ENCODE results near the gene SECISBP2L.

Gene SECISBP2L

DNA sequence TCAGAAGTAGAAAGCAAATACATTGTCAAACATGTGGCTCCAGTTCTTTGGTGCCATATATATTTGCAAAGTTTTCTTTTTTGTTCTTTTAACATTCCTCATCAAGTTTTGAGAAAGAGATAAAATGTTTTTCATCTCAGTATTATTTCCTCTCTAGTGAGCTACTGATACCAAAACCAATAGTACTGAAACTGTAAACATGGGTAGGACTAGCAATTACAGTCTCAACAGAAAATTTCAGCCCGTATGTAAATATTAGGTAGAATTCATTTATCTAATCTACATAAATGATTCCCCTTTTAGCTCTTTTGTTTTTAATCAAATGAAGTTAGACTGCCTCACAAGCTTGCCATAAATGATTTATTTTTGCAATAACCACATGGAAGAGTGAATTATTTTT is 21.4 kb downstream of the SECISBP2L start:
- no peak overlapping the region for H3K4me3 ChIP-seq (ENCODE audit: low read length)
- DNase-seq (ENCODE audit: low read depth, low spot score): no peak

DNA sequence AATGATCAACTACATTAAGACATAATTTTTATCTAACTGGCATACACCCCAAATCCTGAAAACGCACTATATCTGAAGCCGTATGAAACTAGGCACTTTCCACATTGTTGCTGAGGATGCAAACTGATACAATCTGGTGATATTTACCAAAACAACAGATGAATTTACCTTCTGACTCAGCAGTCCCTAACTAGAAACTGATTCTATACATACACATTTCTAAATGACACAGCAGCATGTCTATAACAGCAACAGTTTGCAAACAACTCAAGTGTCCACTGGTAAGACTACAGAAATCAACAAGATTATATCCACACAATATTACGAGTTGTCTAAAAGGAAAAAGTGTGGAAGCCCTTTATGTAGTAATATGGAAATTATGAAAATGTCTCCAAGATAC is 22.9 kb downstream of the SECISBP2L start:
- DNase-seq (ENCODE audit: low read depth, low spot score): no peak
- no peak overlapping the region for H3K4me3 ChIP-seq (ENCODE audit: low read length)

DNA sequence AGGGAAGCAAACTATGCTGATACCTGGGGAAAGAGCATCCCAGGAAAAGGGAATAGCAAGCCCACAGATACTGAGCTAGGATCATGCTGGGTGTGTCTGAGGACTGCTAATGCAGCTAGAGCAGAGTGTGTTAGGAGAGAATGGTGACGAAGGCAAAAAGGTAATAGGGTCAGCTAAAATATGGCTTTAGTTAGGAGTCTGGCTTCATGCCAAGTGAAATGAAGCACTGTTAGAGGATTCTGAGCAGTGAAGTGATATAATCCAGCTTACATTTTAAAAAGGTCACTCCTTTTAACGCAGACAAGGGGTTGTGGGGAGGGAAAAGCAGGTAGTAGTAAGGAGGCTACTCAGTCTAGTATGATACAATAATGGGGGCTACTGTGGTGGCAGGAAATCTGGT is 30.4 kb downstream of the SECISBP2L start:
- DNase-seq (ENCODE audit: low read depth, low spot score): no peak
- no peak overlapping the region for H3K4me3 ChIP-seq (ENCODE audit: low read length)

DNA sequence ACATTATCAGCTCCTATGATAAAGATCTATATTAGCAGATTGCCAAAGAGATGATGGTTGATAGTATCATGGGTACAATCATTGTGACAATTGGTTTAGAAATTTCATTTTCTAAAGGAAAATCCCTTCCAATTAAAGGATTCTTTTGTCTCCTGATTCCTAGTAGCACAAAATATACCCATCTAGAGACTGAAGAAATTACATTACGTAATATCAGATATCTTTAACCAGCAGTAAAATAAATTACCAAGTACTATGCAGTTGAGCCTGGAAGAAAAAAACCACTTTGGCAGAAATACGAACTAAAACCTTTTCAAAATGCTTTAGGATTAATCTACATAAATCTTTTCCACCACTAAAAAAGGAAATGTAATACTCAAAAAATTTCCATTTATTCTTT is 46.9 kb downstream of the SECISBP2L start:
- DNase-seq (ENCODE audit: low read depth, low spot score): no peak
- H3K4me3 ChIP-seq (ENCODE audit: low read length): no peak overlapping the region

DNA sequence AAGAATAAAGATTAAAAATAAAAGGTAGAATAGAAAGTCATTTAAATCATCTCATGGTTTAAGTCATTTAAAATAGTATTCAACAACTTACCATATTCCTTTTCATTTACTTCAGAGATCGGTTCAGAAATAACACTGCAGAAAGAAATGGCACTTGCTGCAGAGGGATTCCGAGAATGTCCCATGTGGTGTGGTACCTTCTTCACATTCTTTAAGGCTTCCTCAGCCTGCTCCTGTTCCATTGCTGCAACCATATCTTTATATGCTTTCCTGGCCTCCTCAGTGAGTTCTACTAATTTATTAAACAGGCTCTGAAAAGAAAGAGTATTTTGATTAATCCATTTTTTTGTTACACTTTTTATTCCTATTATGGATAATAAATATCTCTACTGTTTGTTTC is 50.0 kb downstream of the SECISBP2L start:
- DNase-seq (ENCODE audit: low read depth, low spot score): no peak
- no peak overlapping the region for H3K4me3 ChIP-seq (ENCODE audit: low read length)

DNA sequence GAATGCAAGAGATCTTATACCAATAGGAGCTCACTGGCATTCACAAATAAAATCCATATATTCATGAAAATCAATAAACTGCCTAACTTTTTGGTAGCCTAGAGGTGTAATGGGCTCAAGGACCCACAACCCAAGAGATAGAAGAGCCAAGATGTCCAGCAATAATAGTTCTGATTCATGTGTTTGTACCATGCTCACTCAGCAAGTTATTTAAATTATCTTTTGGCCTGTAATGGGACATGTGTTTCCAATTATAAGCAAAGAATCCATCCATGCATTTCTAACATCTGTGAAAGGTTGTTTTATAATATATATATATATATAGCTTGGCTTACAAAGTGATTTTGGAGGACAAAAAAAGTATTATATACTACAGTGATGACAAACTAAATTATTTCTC is 52.9 kb downstream of the SECISBP2L start:
- DNase-seq (ENCODE audit: low read depth, low spot score): no peak
- H3K4me3 ChIP-seq (ENCODE audit: low read length): no peak overlapping the region

DNA sequence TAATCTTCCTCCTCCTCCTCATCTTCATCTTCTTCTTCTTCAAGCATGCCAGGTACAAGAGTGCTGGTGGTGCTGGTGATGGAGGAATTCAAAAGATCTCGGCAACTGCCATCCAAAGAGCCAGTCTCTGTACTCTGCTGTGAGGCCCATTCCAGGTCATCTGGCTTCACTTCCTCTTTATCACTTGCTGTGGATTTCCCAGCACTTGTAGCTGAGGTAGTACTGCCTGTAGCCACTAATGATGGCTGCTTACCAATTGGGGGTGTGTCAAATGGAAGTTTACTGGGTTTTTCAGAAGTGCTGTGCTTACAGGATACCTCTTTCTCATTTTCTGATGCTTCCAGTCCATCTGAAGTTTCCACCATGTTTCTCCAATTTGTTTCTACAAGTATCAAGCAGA is 53.7 kb downstream of the SECISBP2L start:
- DNase-seq (ENCODE audit: low read depth, low spot score): no peak
- no peak overlapping the region for H3K4me3 ChIP-seq (ENCODE audit: low read length)

DNA sequence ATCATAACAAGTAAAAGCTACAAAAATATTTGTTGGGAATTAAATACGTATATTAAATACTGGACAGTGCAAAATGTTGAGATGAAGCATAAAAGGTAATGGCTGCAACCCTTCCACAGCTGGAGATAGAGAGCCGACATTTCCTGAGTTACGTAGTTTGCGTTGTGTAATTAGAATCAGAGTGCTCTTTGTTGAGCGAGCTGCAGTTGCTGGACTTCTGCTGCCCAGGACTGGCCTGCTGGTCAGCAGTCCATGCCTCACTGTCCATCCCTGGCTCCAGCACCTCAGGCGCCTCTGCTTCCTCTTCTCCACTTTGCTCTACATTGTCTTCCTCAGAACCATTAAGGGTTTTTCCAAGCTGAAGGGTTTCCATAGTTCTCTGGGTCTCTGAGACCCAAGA is 54.1 kb downstream of the SECISBP2L start:
- H3K4me3 ChIP-seq (ENCODE audit: low read length): no peak overlapping the region
- no peak for DNase-seq (ENCODE audit: low read depth, low spot score)

DNA sequence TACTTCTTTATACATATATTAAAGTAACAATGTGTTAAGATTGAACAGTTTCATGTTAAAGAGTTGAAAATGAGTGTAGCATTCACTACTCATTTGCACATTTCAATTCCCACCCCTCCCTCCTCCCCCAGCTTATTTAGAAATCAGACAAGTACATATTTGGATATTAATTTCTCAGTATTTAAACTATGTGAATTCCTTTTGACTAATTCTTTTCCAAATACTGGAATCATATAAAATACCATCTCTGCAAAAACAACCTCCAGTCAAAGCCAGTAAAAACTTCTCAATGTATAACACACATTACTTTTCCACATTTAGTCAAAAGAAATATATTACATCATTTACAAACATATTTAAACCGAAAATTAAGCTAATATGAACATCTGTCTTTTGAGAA is 57.1 kb downstream of the SECISBP2L start:
- DNase-seq (ENCODE audit: low read depth, low spot score): no peak
- H3K4me3 ChIP-seq (ENCODE audit: low read length): no peak overlapping the region

DNA sequence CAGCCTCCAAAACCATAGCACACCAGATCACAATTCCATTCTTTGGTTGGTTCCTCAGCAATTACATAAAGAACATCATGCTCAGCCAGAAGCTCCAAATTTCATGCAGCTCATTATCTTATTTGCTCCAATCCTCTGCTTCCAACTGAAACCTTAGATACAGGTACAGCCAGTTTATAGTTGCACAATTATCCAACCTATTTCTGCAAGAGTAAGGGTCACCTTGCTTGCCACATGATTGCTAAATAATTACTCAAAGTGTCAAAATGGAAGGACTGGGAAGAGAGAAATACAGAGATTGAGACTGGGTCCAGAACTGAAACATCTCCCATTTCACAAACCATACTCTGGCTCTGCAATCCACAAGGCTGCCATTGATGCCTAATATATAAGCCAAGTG is 59.1 kb downstream of the SECISBP2L start:
- H3K4me3 ChIP-seq (ENCODE audit: low read length): no peak overlapping the region
- no peak for DNase-seq (ENCODE audit: low read depth, low spot score)

DNA sequence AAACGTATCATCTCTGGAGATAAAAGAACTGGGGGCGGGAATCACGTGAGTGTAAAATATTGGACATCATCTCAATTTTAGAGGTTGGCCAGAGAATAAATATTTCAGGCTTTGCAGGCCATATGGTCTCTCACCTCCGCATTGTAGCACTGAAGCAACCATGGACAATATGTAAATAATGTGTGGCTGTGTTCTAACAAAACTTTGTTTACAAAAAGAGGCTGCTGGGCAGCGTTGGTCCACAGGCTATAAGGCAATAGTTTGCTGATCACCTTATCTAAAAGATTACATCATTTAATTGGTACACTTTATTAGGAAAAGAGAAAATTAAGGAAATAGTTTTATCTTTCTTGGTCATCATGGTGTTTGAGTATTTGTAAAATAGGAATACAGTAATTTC is 60.0 kb downstream of the SECISBP2L start:
- DNase-seq (ENCODE audit: low read depth, low spot score): no peak
- H3K4me3 ChIP-seq (ENCODE audit: low read length): no peak overlapping the region

DNA sequence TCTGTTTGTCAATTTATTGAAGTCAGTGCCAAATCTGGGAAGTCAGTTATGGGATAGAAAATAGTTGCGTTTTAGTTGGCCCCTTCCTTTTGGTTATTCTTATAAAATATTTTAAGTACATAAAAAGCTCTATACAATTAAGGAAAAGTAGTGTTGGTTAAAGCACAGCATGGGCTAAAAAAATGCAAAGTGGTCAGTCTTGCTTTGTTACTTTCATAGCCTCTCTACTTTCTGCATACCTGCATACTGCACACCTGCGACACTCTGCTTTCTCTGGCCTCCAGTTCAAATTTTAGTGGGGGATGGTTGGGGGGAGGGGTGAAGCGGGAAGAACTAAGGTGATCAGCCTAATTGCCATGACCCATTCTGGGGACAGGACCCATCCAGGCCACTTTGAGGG is 60.7 kb downstream of the SECISBP2L start:
- DNase-seq (ENCODE audit: low read depth, low spot score): no peak
- no peak overlapping the region for H3K4me3 ChIP-seq (ENCODE audit: low read length)

DNA sequence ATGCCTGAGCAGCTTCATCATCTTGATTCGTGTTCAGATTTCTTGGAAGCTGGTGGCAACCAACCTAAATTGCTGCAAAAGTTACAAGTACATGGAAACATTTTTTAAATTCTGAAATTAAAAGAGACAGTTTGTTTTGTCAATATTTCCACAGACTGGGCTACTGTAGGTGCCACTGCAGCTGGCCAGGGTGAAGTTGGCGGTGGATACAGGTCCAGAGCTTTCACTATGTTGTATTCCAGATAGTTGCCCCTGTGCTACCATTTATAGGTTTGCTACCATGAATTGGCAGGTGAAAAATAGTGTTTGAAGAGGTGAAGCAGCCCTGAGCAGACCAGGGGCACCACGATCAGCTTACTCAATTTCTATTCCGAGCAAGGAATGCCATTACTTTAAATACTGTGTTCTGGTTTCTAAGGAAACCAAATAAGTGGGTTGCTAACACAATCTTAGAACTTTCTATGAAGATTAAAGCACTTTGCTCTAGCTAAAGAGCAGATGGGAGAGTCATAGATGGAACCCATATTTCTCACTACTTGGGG is 61.4 kb downstream of the SECISBP2L start:
- no peak overlapping the region for H3K4me3 ChIP-seq (ENCODE audit: low read length)
- no peak for DNase-seq (ENCODE audit: low read depth, low spot score)

DNA sequence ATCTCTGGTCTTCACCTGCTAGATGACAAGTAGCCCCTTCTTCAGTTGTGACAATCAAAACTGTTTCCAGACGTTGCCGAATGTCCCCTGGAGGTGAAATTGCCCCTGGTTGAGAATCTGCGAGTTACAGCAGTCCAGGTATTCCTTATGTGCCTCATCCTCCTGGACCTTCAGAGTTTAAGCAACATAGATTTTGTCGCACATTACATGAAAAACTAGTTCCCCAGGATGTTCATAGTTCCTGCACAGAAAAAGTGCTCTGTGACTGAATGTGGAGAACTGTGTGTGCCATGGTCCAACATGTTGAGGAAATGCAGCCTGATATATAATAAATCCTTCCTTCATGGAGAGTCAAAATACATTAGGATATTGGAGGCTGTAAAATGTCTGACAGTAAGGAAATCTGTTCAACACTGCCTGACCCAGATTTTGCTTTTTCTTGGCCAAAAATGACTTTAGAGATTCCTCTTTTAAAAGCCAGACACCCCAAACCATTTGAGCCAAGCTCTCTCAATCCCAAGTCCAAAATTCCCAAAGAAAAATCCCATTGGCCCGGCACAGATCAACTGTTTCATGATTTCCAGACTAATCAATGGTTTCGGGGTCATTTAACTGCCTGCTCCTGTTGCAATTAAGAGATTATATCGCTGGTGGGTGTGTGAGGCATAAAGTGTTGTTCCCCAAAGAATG is 62.1 kb downstream of the SECISBP2L start:
- H3K4me3 ChIP-seq (ENCODE audit: low read length): no peak overlapping the region
- no peak for DNase-seq (ENCODE audit: low read depth, low spot score)

DNA sequence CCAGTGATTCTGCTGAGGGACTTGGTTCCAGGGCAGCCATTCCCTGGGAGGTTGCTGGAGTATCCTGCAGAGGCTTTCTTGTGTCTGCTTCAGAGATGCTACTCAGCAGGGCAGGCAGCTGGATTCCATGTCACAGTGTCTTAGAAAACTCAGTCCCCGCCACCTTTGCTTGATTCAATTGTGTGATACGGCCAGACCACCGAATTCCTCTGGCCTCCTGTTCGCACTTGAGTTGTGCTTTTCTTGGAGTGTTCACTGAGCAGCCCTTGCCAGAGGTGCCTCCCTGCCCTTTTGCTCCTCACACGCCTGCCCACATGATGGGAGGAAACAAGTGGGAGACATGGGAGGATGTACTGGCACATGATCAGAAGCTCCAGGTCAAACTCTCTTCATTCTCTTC is 62.9 kb downstream of the SECISBP2L start:
- no peak overlapping the region for H3K4me3 ChIP-seq (ENCODE audit: low read length)
- no peak for DNase-seq (ENCODE audit: low read depth, low spot score)

DNA sequence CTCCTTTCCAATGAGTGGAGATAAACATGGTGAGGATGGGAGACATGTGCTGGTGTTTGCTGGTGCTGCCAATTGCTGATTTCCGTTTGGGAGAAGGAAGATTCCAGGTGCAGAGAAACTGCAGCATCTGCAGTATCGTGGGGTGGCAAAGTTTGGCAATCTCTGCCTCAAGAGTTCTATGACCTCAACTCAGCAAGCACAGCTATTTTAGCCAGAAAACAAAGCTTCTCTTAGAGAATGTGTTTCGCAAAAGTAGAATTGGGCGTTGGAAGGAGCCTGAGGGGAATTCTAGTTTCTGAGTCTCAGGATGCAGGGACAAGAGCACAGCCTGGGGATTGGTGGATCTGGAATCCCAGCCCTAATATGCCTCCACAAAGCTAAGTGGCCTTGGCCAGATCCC is 64.3 kb downstream of the SECISBP2L start:
- no peak for DNase-seq (ENCODE audit: low read depth, low spot score)
- no peak overlapping the region for H3K4me3 ChIP-seq (ENCODE audit: low read length)

DNA sequence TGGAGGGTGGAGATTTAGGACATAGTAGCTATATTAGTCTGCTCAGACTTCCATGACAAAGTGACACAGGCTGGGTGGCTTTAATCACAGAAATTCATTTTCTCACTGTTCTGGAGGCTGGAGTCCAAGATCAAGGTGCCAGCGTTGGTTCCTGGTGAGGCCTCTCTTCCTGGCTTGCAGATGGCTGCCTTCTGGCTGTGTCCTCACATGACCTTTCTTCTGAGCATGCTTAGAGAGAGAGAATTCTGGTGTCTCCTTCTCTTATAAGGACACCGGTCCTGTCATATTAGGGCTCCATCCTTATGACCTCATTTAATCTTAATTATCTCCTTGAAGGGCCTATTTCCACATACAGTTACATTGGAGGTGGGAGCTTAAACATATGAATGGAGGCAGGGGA is 67.6 kb downstream of the SECISBP2L start:
- no peak overlapping the region for H3K4me3 ChIP-seq (ENCODE audit: low read length)
- DNase-seq (ENCODE audit: low read depth, low spot score): no peak

DNA sequence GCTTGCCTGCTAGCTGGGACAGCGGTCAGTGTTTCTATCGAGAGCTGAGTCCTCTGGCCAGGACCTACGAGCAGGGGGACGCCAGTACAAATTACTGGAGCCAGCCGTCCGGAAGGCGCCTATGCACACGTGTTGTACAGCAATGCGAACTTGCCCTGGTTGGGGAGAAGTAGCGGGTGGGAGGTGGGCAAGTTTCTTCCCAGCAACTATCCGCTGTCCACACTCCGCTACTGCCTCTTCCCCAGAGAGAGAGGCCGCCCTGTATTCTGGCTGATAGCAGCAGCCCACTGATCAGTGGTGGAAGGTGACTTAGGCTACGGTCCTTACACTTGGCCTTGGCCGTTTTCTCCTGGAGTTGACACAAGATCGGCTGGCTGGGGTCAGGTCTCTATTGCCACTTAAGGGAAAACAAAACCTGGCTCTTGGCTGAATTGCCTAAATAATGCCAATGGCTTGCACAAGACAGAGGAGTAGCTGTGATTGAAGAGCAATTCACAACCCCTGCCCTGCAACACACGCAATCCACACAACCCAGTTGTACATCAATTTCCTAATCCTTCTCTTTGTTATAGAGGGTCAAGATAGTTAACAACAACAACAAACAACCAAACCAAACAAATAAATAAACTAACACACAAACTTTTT is 69.7 kb downstream of the SECISBP2L start:
- no peak overlapping the region for H3K4me3 ChIP-seq (ENCODE audit: low read length)
- no peak for DNase-seq (ENCODE audit: low read depth, low spot score)

DNA sequence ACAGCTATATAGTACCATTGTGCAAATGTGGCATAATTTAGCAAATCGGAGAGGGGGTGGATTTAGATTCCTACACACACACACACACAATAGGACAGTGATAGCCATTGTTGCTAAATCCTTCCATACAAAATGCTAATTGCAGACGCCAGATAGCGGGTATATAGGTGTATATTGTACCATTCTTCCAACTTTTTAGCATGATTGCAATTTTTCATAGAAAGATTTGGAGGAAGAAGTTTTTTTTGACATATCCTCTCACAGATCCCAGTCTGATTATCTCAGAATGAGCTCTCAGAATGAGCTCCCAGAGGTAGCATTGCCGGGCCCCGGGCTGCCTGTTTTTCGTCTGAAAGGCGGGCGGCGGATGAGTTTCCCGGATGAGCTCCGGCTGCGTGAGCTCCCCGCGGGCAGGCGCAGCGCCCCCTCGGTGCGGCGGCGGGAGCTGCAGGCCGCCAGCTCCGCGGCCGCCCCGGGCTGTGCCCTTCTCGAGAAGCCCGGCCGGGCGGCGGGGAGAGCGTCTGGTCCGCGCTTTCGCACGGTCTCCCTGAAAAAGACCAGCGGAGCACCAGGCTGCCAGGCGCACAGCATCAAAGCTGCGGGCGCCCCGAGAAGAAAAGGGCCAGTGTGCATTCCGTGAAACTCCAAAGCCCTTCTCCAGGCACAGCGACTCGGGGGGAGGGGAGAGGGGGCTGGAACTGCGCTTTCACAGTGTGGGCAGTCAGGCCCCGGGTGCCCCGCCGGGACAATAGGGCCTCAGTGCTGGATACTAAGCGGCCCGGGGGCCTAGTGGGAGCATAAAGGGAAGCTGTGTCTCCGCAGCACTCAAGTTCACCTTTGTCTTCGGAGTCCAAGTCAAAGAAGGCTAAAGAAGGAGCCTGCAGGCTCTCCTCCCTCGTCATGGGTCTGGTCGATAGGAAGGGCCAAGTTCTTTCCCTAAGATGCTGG is 70.5 kb downstream of the SECISBP2L start:
- H3K4me3 ChIP-seq (ENCODE audit: low read length): peak overlapping the region; percentile 52
- DNase-seq (ENCODE audit: low read depth, low spot score): peak; percentile 55

DNA sequence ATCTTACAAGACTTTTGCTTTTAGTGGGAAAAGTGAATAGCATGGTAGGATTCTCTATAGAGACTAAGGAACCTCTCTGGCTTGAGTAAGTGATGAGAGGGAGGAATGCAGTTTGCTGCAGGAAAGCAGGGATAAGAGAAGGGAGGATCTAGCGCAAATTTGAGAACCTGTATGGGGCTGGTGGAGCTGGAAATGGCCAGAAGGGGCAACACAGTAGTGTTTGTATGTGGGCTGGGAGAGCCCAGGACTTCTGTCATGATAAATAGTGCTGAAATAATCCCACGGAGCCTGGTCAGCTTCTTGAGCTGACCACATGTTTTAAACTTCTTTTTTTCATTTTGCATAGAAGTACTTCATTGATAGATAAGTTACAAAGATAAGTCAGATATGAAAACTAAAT is 71.4 kb downstream of the SECISBP2L start:
- no peak overlapping the region for H3K4me3 ChIP-seq (ENCODE audit: low read length)
- DNase-seq (ENCODE audit: low read depth, low spot score): no peak

Data from Jurkat, Clone E6-1 (cell line).